GM23338 (cell line): ENCODE measurements around the gene TMEM117. TPM values are rescaled to one million over a fixed set of nuclear protein-coding genes. Genes with fewer than 3 reads are reported as not detected.

Source experiments
- ATAC-seq: fragments of 200-7000 bp; cut with Tn5 transposase; 3 replicates; pipeline ENCODE4 v1.9.1; 2020
- DNase-seq: peaks from one replicate; pipeline ENCODE4 v3.0.0-alpha.2; 2015; ENCODE audit warnings: low spot score
- H2AFZ ChIP-seq: fragments of 200-600 bp; sonication (generic); 2 replicates; pipeline ENCODE4 v1.8.0; 2016; ENCODE audit warnings: antibody characterized with exemption, mild to moderate bottlenecking, moderate library complexity
- H3F3A ChIP-seq: fragments of 200-600 bp; sonication (generic); replicated peaks from 2 replicates; pipeline ENCODE4 v1.8.0; 2017; ENCODE audit warnings: antibody characterized with exemption, mixed run types, low read depth
- H3K27ac ChIP-seq: fragments of 200-600 bp; sonication (generic); 2 replicates; pipeline ENCODE4 v1.6.1; 2016; ENCODE audit warnings: low read depth
- H3K27me3 ChIP-seq: fragments of 200-600 bp; sonication (generic); 2 replicates; pipeline ENCODE4 v1.8.0; 2016; ENCODE audit warnings: mild to moderate bottlenecking, mixed run types, moderate library complexity; ENCODE audit not compliant: insufficient read depth
- H3K36me3 ChIP-seq: fragments of 200-600 bp; sonication (generic); 2 replicates; pipeline ENCODE4 v1.8.0; 2016; ENCODE audit warnings: mild to moderate bottlenecking; ENCODE audit not compliant: insufficient read depth
- H3K4me1 ChIP-seq: fragments of 200-600 bp; sonication (generic); 2 replicates; pipeline ENCODE4 v1.8.0; 2016; ENCODE audit warnings: mild to moderate bottlenecking, moderate library complexity; ENCODE audit not compliant: insufficient read depth
- H3K4me2 ChIP-seq: fragments of 200-600 bp; sonication (generic); 2 replicates; pipeline ENCODE4 v1.7.1; 2017; ENCODE audit warnings: mixed run types
- H3K4me3 ChIP-seq: fragments of 200-600 bp; sonication (generic); 2 replicates; pipeline ENCODE4 v1.6.1; 2016; ENCODE audit warnings: mixed run types
- H3K79me2 ChIP-seq: fragments of 200-600 bp; sonication (generic); replicated peaks from 2 replicates; pipeline ENCODE4 v1.8.0; 2017; ENCODE audit warnings: mild to moderate bottlenecking; ENCODE audit not compliant: insufficient read depth
- H3K9me2 ChIP-seq: fragments of 200-600 bp; sonication (generic); 2 replicates; pipeline ENCODE4 v1.8.0; 2017; ENCODE audit not compliant: insufficient read depth
- H4K20me1 ChIP-seq: fragments of 200-600 bp; sonication (generic); replicated peaks from 2 replicates; pipeline ENCODE4 v1.8.0; 2017; ENCODE audit warnings: mild to moderate bottlenecking; ENCODE audit not compliant: insufficient read depth
- H3K27ac Mint-ChIP-seq: 2 replicates; pipeline ENCODE4 v1.8.0; 2020; ENCODE audit warnings: inconsistent platforms, mild to moderate bottlenecking, moderate library complexity, mixed read lengths
- H3K27me3 Mint-ChIP-seq: 3 replicates; pipeline ENCODE4 v1.8.0; 2022; ENCODE audit warnings: low read depth, mild to moderate bottlenecking, moderate library complexity, mixed read lengths, inconsistent platforms; ENCODE audit not compliant: insufficient read depth, poor library complexity
- H3K36me3 Mint-ChIP-seq: 3 replicates; pipeline ENCODE4 v1.8.0; 2021; ENCODE audit warnings: low read depth, mild to moderate bottlenecking, inconsistent platforms, moderate library complexity, mixed read lengths
- H3K4me1 Mint-ChIP-seq: 3 replicates; pipeline ENCODE4 v1.8.0; 2020; ENCODE audit warnings: mild to moderate bottlenecking, inconsistent platforms, mixed read lengths
- H3K4me3 Mint-ChIP-seq: 3 replicates; pipeline ENCODE4 v1.8.0; 2021; ENCODE audit warnings: moderate library complexity, mild to moderate bottlenecking, inconsistent platforms, mixed read lengths
- H3K9me3 Mint-ChIP-seq: 3 replicates; pipeline ENCODE4 v1.8.0; 2020; ENCODE audit warnings: moderate library complexity, mild to moderate bottlenecking, inconsistent platforms, mixed read lengths
- CREB1 ChIP-seq: fragments of 250-450 bp; sonication (Bioruptor Pico); IDR thresholded peaks from 2 replicates; pipeline ENCODE4 v1.5.0; 2020; ENCODE audit warnings: low read depth, mild to moderate bottlenecking, moderate library complexity
- EZH2 ChIP-seq: fragments of 200-600 bp; sonication (generic); IDR thresholded peaks from one replicate; pipeline ENCODE4 v1.8.0; 2017; ENCODE audit warnings: antibody characterized with exemption, mild to moderate bottlenecking, low read depth; ENCODE audit not compliant: unreplicated experiment
- EZH2phosphoT487 ChIP-seq: fragments of 200-600 bp; sonication (generic); IDR thresholded peaks from one replicate; pipeline ENCODE4 v1.8.1; 2018; ENCODE audit warnings: antibody characterized with exemption; ENCODE audit not compliant: unreplicated experiment
- JUNB ChIP-seq: IDR thresholded peaks from one replicate; pipeline ENCODE4 v1.6.1; 2016; ENCODE audit warnings: antibody characterized with exemption; ENCODE audit not compliant: unreplicated experiment
- REST ChIP-seq: IDR thresholded peaks from one replicate; pipeline ENCODE4 v1.6.1; 2018; ENCODE audit warnings: antibody characterized with exemption; ENCODE audit not compliant: unreplicated experiment
- ZNF114 ChIP-seq: fragments of 250-450 bp; sonication (Bioruptor Pico); IDR thresholded peaks from 2 replicates; pipeline ENCODE4 v1.5.0; 2020; ENCODE audit warnings: mild to moderate bottlenecking, moderate library complexity
- polyA plus RNA-seq: library from polyadenylated mRNA; unstranded; fragments of >200 nt; fragmentation: Nextera tagmentation; extraction: Ambion mirVana; gene quantifications from 2 replicates; pipeline ENCODE4 v1.2.1, GENCODE V29; 2016
- total RNA-seq: library from RNA; depleted of rRNA; stranded (reverse); fragments of >200 nt; shearing (Covaris generic); gene quantifications from 2 replicates; pipeline ENCODE4 v1.2.3, GENCODE V29; 2014
- TF ChIP-seq, protein P1 (sequence below): fragments of 250-450 bp; sonication (Bioruptor Pico); IDR thresholded peaks from 2 replicates; pipeline ENCODE4 v1.5.0; 2020; ENCODE audit warnings: mild to moderate bottlenecking, moderate library complexity

TMEM117 gene
- total and polyA plus RNA-seq, 2 experiments from 2014 or later, result 0.94 to 1.6 TPM

GRCh38 chr12:44217146-44217883, 381.4 kb downstream of the TMEM117 start:
- H3F3A ChIP-seq, result no peaks in the 10 kb centered on the region
- no peak overlapping the region for H3K4me2 ChIP-seq

More at GRCh38 chr12:44217146-44217883, 381.4 kb downstream of the TMEM117 start:
- Mint-ChIP-seq H3K4me1 (no peaks in the 10 kb centered on the region; the same call in 2 of the 3 replicates), H3K9me3 (peaks cover 5% of the 10 kb centered on the region; the same call in 1 of the 3 replicates), H3K4me3 (no peak overlapping the region), H3K36me3 (no peaks in the 10 kb centered on the region), H3K27me3 (no peaks in the 10 kb centered on the region), H3K27ac (no peak overlapping the region)
- Histone ChIP-seq H3K27me3 (no peaks in the 10 kb centered on the region), H3K79me2 (no peaks in the 10 kb centered on the region), H4K20me1 (no peaks in the 10 kb centered on the region), H3K27ac (no peak overlapping the region), H2AFZ (no peak overlapping the region), H3K4me3 (no peak overlapping the region), H3K4me1 (no peaks in the 10 kb centered on the region), H3K9me2 (0 out of 2 replicates have a peak, but pooled peaks cover 2% of the 10 kb centered on the region), H3K36me3 (no peaks in the 10 kb centered on the region; the same call in 1 of the 2 replicates)
- DNase-seq, result no peak
- TF ChIP-seq JUNB (no peak), REST (no peak), CREB1 (CRISPR knock-in tag) (no peak), EZH2phosphoT487 (no peak), EZH2 (no peak), ZNF114 (CRISPR knock-in tag) (no peak)
- TF ChIP-seq, protein P1, sequence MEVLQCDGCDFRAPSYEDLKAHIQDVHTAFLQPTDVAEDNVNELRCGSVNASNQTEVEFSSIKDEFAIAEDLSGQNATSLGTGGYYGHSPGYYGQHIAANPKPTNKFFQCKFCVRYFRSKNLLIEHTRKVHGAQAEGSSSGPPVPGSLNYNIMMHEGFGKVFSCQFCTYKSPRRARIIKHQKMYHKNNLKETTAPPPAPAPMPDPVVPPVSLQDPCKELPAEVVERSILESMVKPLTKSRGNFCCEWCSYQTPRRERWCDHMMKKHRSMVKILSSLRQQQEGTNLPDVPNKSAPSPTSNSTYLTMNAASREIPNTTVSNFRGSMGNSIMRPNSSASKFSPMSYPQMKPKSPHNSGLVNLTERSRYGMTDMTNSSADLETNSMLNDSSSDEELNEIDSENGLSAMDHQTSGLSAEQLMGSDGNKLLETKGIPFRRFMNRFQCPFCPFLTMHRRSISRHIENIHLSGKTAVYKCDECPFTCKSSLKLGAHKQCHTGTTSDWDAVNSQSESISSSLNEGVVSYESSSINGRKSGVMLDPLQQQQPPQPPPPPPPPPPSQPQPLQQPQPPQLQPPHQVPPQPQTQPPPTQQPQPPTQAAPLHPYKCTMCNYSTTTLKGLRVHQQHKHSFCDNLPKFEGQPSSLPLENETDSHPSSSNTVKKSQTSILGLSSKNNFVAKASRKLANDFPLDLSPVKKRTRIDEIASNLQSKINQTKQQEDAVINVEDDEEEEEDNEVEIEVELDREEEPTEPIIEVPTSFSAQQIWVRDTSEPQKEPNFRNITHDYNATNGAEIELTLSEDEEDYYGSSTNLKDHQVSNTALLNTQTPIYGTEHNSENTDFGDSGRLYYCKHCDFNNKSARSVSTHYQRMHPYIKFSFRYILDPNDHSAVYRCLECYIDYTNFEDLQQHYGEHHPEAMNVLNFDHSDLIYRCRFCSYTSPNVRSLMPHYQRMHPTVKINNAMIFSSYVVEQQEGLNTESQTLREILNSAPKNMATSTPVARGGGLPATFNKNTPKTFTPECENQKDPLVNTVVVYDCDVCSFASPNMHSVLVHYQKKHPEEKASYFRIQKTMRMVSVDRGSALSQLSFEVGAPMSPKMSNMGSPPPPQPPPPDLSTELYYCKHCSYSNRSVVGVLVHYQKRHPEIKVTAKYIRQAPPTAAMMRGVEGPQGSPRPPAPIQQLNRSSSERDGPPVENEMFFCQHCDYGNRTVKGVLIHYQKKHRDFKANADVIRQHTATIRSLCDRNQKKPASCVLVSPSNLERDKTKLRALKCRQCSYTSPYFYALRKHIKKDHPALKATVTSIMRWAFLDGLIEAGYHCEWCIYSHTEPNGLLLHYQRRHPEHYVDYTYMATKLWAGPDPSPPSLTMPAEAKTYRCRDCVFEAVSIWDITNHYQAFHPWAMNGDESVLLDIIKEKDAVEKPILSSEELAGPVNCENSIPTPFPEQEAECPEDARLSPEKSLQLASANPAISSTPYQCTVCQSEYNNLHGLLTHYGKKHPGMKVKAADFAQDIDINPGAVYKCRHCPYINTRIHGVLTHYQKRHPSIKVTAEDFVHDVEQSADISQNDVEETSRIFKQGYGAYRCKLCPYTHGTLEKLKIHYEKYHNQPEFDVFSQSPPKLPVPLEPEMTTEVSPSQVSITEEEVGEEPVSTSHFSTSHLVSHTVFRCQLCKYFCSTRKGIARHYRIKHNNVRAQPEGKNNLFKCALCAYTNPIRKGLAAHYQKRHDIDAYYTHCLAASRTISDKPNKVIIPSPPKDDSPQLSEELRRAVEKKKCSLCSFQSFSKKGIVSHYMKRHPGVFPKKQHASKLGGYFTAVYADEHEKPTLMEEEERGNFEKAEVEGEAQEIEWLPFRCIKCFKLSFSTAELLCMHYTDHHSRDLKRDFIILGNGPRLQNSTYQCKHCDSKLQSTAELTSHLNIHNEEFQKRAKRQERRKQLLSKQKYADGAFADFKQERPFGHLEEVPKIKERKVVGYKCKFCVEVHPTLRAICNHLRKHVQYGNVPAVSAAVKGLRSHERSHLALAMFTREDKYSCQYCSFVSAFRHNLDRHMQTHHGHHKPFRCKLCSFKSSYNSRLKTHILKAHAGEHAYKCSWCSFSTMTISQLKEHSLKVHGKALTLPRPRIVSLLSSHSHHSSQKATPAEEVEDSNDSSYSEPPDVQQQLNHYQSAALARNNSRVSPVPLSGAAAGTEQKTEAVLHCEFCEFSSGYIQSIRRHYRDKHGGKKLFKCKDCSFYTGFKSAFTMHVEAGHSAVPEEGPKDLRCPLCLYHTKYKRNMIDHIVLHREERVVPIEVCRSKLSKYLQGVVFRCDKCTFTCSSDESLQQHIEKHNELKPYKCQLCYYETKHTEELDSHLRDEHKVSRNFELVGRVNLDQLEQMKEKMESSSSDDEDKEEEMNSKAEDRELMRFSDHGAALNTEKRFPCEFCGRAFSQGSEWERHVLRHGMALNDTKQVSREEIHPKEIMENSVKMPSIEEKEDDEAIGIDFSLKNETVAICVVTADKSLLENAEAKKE (CRISPR knock-in tag), result no peak
- no peak for ATAC-seq
